ENCODE measurements around the gene TUBB6.
A peak's percentile ranks its signal among the peaks of the same experiment; 100 is the strongest.

The TUBB6 gene

DNA sequence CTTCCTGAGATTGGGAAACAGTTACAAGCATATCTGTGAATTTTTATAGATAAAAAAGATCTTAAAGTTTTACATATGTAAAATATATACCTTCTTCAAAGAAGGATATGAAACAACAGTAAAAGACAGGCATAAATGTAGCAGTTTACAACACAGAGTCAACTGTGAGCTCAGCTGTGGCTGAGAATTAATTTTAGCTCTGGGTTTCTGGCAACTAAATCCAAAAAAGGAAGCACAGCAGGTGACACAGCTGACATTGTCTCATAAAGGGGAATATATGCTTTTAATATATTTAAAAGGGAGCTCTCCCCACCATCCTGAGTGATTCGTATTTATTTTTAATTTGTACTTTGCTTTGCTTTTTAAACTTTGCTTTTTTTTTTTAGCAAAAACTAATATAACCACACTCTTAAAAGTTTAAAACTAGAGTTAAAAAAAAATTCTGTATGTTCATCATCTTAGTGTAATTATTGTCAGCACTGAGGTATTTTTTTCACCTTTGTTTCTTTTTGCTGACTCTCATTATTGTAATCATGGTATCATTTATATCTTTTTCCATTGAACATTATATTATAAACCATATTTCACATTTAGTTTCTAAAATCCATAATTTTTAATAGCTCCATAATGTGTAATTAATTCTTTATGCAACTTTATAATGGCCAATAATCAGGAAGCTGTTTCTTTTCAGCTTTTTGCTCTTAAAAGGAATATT lies 6.7 kb downstream of the TUBB6 start:
- no peak for DNase-seq (ENCODE audit: low read depth, low spot score)

DNA sequence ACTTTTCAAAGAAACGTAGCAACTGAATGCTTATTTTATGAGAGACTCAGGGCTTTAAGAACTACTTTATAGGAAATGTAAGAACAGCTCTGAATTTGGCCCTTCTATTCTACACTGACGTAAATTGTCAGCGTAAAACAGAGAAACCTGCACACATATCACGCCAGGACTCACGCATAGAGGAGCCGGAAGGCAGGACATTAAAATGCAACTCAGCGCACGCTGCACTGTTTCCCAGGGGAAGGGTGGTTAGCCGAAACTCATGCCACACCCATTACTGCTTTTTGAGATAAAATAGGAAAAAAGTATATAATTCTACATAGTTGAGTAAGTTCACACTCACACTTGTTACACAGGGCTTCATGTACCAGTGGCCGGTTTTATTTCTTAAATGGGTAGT lies 7.4 kb downstream of the TUBB6 start:
- no peak for DNase-seq (ENCODE audit: low read depth, low spot score)

DNA sequence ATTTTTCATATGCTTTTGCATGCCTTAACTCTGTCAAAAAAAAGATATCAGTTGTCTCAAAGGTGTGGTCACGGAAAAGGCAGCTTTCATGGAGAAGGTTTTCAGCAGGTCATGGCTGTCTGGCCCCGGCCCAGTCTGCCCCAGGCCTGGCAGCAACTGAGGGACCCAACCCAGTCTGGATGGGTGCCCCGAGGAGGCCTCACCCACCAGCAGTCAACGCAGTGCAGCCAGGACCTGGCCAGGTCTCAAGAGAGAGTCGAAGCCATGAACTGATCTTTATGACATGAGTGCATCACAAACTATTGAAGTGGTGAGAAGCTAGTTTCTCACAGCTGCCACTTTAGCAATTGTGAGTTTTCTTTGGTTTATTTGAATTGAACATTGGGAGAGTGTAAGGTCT lies 7.9 kb downstream of the TUBB6 start:
- DNase-seq (ENCODE audit: low read depth, low spot score): no peak

DNA sequence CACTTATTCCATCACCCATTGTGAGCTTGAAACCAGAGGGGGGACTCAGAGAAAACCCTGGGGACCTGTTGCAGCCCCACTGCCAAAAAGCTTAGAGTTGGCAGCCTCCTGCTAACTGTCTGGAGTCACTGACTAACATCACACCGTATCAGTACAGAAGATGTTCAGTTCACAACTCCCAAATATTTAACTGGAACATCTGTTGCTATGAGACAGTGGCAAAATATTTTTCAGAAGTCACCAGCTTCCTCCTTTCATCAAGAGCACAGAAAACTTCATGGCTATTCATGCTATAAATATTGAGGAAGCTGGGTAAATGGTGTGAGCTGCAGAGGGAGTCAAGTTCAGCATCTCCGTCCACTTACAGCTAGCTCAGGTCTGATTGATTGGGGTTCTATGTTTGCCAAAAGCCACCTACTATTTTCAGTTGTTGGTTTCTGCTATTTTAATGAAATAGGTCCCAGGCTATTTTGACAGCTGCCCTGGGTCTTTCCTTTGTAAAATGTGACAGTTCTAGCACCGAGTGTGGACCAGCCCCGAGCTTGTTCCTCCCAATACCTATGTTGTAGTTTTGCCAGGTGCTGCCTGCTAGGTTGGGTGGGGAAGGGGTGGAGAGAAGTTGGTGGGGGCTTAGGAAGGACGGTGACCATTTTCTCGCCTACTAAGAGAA lies 9.8 kb downstream of the TUBB6 start:
- DNase-seq (ENCODE audit: low read depth, low spot score): no peak

DNA sequence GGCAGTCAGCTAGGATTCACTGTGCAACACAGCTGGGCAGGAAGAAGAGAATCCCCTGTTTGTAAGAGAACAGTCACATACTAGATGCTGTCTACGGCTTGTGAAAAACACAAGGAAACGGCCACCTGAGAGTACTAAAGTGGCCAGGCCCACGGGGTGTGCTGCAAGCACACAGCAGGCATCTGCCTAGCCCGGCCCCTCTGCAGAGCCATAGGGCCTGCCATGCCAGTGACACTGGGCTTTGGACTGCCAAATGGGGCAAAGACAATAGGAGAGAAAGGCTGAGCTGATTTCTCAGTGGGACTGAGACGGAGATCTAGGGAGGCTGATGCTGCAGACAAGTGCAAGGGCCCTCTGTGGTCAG lies 10.3 kb downstream of the TUBB6 start:
- no peak for DNase-seq (ENCODE audit: low read depth, low spot score)

DNA sequence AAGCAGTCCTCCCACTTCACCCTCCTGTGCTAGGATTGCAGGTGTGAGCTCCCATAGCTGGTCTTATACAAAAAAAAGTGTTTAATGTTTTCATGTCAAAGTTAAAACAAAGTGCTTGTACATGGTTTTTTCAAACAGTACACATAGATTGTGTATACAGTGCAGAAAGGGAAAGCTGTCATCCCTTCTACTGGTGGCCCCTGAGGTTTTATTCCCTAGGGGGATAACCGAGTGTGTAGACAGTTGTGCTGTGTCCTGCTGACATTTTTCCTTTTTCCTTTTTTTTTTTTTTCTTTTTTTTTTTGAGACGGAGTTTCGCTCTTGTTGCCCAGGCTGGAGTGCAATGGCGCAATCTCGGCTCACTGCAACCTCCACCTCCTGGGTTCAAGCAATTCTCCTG lies 10.8 kb downstream of the TUBB6 start:
- DNase-seq (ENCODE audit: low read depth, low spot score): no peak

DNA sequence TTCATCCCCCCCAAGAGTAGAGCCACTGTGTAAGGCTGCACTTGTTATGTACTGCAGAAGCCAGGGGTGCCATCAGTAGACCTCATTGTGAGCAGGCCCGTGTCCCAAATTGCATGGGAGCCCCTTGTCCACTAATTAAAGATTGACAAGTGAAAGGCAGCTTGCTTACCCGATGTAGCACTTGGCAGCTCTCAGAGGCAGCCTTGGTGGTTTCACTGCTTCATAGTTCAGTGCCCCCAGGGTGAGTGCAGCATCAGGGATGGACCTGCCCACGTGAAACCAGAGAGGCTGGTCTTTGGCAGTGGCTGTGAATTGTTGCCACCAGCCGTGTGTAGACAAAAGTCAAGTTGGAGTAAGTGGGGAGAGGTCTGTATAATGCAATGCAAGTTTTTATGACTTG lies 13.3 kb downstream of the TUBB6 start:
- no peak for DNase-seq (ENCODE audit: low read depth, low spot score)

DNA sequence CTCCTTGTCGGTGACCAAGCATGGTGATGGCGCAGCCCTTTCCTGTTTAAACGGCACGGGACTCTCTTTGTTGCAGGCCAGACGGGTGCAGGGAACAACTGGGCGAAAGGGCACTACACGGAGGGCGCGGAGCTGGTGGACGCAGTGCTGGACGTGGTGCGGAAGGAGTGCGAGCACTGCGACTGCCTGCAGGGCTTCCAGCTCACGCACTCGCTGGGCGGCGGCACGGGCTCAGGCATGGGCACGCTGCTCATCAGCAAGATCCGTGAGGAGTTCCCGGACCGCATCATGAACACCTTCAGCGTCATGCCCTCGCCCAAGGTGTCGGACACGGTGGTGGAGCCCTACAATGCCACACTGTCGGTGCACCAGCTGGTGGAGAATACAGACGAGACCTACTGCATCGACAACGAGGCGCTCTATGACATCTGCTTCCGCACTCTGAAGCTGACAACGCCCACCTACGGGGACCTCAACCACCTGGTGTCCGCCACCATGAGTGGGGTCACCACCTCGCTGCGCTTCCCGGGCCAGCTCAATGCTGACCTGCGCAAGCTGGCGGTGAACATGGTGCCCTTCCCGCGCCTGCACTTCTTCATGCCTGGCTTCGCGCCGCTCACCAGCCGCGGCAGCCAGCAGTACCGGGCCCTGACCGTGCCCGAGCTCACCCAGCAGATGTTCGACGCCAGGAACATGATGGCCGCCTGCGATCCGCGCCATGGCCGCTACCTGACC lies 17.1 kb downstream of the TUBB6 start:
- DNase-seq (ENCODE audit: low read depth, low spot score): no peak

DNA sequence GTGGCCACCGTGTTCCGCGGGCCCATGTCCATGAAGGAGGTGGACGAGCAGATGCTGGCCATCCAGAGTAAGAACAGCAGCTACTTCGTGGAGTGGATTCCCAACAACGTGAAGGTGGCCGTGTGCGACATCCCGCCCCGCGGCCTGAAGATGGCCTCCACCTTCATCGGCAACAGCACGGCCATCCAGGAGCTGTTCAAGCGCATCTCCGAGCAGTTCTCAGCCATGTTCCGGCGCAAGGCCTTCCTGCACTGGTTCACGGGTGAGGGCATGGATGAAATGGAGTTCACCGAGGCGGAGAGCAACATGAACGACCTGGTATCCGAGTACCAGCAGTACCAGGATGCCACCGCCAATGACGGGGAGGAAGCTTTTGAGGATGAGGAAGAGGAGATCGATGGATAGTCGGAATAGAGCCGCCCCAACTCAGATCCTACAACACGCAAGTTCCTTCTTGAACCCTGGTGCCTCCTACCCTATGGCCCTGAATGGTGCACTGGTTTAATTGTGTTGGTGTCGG lies 17.7 kb downstream of the TUBB6 start:
- no peak for DNase-seq (ENCODE audit: low read depth, low spot score)

DNA sequence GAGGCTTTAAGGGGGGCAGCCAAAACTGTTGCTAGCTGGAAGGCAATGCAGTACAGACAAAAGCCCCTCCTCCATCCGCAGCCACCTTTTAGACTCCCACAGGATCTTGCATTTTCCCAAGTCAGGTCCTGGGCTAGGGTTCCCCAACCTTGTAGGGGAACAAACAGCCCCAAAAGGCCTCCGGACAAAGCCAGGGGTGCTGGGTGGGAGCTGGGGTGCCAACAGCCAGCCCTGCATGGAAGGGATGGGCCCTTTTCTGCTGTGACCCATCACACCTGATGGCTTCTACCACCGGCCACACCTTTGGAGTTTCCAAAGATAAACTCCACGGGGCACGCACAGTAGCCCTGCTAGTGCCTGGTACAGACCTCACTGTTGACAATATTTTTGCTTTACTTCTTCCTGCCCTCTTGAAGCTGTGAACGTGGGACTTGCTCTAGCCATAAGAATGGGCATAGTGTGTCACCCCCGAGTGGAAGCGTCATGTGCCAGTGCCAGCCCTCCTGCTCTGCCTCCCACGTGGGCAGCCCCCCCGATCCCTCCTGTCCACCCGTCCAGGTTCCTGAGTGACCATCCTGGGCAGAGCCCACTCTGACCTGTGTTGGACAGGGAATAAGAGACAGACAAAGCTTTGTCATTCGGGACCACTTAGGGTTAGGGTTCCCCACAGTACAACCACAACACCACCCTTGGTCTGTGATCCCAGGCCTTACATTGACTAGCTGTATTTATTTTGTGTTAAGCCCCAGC lies 18.8 kb downstream of the TUBB6 start:
- DNase-seq (ENCODE audit: low read depth, low spot score): no peak

DNA sequence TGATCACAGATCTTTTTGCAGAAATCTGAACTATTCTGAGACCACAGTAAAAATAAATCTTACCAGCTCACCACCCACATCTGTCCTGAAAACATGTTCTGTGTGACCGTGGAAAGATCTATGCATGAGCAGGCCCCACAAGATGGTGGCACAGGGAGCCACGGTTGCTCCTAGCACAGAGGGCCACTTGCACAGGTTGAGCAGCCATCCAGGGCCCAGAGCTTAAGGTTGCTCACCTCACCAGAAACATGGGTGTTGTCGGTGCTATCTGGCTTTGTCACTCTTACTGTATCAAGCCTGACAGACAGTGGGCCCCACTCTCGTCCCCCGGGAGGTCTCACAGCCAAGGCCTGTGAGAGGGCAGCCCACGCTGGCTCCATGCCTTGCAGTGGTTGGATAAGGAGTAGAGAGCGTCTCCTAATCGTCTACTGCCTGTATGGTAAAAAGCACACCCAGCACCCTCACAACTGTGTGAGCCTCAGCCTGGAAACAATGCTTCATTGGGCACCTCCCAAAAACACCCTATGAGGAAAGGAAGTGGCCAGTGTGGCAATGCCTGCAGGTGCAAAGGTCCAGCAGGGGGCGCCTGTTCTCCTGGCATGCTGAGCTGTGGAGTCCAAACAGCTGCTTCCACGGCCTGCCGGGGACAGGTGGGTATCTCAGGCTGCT lies 19.6 kb downstream of the TUBB6 start:
- DNase-seq (ENCODE audit: low read depth, low spot score): peak; percentile 29

DNA sequence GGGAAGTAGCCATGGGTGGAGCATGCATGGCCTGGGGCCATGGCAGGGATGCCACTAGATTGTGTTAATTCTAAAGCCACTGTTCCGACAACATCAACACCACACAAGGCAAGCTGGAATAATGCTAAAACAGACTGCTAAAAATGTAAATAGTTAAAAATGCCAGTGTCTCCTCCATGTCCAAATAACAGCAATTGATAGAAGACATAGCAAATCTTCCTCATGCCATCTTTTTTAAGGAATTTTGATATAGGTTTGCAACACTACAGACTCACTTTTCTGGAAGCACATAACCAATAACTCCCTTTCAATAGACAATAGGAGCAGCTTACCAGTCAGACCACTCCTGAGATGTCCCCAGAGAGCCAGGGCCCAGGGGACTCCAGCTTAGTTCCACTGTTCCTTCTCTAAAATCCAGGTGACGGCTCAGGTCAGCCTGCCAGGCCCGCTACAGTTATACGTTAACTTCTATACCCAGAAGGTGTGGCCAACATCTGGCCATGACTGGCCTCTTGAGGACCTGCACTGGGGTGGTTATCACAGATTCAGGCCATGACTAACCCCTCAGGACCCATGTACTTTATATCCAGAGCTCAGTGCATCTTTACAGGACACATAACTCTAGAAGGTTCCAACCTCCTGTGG lies 20.3 kb downstream of the TUBB6 start:
- no peak for DNase-seq (ENCODE audit: low read depth, low spot score)

DNA sequence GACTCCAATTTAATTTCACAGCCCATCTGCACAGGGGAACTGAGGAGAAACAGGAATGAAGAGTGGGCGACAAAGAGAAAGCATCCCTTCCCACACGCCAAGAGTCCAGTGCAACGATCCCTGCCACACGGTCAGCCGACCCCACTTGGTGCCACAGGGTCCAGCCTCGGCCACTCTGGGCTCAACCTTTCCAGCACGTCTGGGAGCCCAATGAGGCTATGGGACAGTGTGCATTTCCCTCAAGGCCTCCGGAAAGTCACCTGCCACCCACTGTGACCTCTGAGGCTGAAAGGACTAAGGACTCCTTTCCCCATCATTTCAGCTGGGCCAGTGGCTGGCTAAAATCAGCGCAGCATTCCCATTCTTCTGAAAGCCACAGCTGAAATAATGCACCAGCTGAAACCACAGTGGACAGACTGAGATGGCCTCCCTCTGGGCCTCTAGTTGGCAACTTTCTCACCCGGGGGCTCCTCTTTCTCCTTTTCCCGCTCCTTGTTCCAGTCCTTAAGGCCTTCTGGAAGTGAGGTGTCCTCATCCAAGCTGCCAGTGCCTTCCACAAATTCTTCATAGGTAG lies 21.2 kb downstream of the TUBB6 start:
- DNase-seq (ENCODE audit: low read depth, low spot score): no peak

DNA sequence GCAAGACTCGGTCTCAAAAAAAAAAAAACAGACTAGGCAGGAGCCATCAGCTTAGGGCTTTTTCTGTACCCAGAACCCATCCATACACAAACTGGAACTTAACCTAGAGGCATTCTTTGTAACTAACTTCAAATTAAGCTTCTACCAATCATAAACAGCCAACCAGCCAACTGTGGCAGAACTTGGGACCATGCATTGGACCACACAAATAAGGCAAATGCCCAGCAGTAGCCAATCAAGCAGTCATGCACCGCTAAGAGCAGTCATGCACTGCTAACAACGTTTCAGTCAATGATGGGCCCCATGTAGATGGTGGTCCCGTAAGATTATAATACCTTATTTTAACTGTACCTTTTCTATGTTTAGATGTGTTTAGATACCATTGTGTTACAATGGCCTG lies 22.7 kb downstream of the TUBB6 start:
- DNase-seq (ENCODE audit: low read depth, low spot score): no peak

DNA sequence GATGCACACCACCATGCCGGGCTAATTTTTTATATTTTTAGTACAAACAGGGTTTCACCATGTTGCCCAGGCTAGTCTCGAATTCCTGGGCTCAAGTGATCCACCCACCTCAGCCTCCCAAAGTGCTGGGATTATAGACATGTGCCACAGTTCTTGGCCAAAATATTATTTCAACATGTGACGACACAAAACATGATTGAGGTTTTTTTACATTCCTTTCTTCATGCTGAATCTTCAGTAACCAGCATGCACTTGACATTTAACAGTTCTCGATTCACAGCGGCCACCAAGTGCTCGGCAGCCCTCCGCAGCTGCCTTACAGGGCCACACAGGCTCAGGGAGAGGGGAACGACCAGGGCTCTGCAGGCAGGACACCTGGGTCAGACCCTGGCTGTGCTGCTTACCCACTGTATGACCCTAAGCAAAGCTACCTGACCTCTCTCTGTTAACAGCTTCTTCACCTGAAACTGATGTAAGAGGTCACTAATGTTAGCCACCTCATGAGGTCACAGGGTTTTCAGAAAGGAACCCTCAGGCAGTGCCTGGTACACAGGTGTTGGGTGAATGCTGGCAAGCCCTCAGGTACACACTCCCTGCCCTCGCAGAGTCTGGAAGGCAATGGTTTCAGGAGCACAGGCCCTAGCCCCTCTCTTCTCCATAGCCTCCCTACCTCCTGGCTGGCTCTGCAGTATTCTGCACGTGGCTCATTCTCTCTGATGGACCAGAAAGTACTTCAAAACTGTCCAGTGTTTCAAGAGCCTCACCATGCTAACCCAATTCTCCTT lies 25.7 kb downstream of the TUBB6 start:
- no peak for DNase-seq (ENCODE audit: low read depth, low spot score)

DNA sequence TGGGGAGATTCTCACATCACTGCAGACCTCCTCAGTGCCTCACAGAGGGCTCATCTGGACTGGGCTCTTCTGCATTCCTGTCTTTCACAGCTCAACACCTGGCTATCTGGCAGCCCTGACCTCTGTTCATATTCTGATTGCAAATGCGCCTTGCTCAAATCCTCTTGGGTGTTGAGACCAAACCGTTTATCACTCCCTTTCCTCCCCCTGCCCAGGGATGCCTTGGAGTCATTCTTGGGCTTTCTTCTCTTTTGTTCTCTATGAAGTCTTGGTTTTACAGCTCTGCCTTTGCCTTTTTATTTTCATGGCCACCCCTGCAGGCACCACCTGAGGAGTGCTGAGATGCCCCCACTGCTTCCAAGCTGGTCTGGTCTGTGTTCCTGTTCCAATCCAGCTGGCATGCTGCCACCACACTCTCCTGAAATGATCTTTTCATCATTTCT lies 26.3 kb downstream of the TUBB6 start:
- no peak for DNase-seq (ENCODE audit: low read depth, low spot score)

DNA sequence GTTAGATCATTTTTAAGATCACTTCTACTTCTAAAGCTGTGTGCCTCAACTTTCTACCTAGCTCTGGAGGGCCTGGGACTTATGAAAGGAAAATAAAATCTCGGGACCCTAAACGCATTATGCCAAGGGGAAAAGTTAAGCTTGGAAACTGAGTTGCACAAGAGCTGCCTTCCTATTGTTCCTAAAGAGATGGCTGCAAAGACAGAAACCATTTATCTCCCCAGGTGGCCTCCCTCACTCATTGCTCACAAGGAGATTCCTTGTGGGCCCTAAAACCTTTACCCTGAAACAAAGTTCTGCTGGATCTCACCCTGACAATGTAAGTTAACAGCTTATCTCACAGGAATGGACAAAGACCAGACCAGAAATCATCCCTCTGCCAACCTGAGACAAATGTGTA lies 26.8 kb downstream of the TUBB6 start:
- no peak for DNase-seq (ENCODE audit: low read depth, low spot score)

DNA sequence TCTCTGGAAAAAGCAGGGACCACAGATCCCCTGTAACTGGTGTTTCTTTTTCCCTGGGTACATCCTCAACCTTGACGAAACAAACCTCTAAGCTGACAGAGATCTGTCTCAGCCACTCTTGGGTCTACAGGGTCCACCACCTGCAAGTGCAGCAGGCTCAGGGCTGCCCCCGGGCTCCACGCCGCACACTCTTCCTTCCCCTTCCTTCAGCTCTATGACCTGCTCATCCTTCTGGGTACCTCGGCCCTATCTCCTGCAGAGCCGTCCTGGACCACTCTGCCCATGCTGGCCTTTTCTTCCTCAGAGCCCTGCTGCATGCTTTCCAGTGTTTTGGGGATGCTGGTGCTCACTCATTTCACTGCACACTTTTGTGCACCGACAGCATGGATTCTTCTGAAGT lies 27.5 kb downstream of the TUBB6 start:
- DNase-seq (ENCODE audit: low read depth, low spot score): no peak

DNA sequence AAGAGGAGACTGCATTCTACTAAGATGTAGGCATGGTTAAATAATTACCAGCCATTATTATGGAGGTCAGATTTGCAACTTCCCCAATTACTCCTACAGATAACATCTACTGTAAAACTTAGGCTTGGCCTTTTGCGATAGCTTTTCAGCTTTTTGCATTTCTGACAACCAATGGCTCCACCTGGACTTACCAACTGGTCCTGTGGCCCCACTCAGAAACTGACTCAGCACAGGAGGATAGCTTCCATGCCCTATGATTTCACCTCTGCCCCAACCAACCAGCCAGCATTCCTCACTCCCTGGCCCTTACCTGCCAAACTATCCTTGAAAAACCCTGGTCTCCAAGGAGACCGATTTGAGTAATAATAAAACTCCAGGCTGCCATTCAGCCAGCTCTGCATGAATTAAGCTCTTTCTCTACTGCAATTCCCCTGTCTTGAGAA lies 28.2 kb downstream of the TUBB6 start:
- no peak for DNase-seq (ENCODE audit: low read depth, low spot score)

DNA sequence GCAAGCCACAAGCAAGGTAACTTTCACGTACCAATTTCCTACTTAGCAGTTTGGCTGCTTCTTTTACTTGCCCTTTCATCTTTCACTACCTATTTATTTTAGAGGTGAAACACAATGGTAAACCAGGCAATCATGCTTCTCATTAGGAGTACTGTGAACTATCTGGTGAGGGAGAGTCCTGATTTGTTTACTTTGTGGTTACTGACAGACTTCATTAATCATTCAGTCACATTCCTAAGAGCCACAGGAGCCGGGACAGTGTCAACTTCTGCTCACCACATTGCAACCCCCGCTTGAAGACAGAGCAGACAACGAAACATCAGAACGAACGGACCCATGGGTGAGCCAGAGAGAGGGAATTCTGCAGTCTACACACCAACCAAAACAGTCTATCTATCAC lies 28.8 kb downstream of the TUBB6 start:
- DNase-seq (ENCODE audit: low read depth, low spot score): no peak
